Smooth muscle cell (in vitro differentiated cells): Measurements from ENCODE around the gene PPP2R2B. TPM values are rescaled to one million over a fixed set of nuclear protein-coding genes. Genes with fewer than 3 reads are reported as not detected.
"Not testable (repeated sequence)": the region's sequence is repeated elsewhere in the genome, so short reads cannot be mapped to it uniquely, and the experiment has no call there.

Source experiments
- DNase-seq: peaks from one replicate; lab custom pipeline; 2025; ENCODE audit not compliant: unreplicated experiment; lab: John Stamatoyannopoulos, UW
- H2AFZ ChIP-seq: fragments of 200-600 bp; sonication (generic); 2 replicates; pipeline ENCODE4 v1.6.0; 2016; ENCODE audit warnings: antibody characterized with exemption, low read depth, mild to moderate bottlenecking
- H3F3A ChIP-seq: fragments of 200-600 bp; sonication (generic); 2 replicates; pipeline ENCODE4 v1.6.0; 2017; ENCODE audit warnings: antibody characterized with exemption, low read depth
- H3K27ac ChIP-seq: fragments of 200-600 bp; sonication (generic); 2 replicates; pipeline ENCODE4 v1.5.1; 2016; ENCODE audit warnings: low read depth, mild to moderate bottlenecking
- H3K27me3 ChIP-seq: fragments of 200-600 bp; sonication (generic); 2 replicates; pipeline ENCODE4 v1.6.1; 2016; ENCODE audit warnings: low read depth, mild to moderate bottlenecking
- H3K36me3 ChIP-seq: fragments of 200-600 bp; sonication (generic); 2 replicates; pipeline ENCODE4 v1.5.1; 2016; ENCODE audit warnings: low read depth
- H3K4me1 ChIP-seq: fragments of 200-600 bp; sonication (generic); 2 replicates; pipeline ENCODE4 v1.5.1; 2016; ENCODE audit warnings: low read depth
- H3K4me2 ChIP-seq: fragments of 200-600 bp; sonication (generic); 2 replicates; pipeline ENCODE4 v1.6.0; 2016; ENCODE audit warnings: mild to moderate bottlenecking
- H3K4me3 ChIP-seq: fragments of 200-600 bp; sonication (generic); 2 replicates; pipeline ENCODE4 v1.5.1; 2016; ENCODE audit warnings: mild to moderate bottlenecking
- H3K79me2 ChIP-seq: fragments of 200-600 bp; sonication (generic); 2 replicates; pipeline ENCODE4 v1.6.0; 2016; ENCODE audit warnings: low read depth, mild to moderate bottlenecking
- H3K9ac ChIP-seq: fragments of 200-600 bp; sonication (generic); 2 replicates; pipeline ENCODE4 v1.6.0; 2016; ENCODE audit warnings: low read depth
- H3K9me3 ChIP-seq: fragments of 200-600 bp; sonication (generic); replicated peaks from 2 replicates; pipeline ENCODE4 v1.5.1; 2016; ENCODE audit warnings: low read depth
- H4K20me1 ChIP-seq: fragments of 200-600 bp; sonication (generic); 2 replicates; pipeline ENCODE4 v1.6.0; 2016; ENCODE audit warnings: low read depth
- CTCF ChIP-seq: fragments of 200-600 bp; sonication (generic); IDR thresholded peaks from 2 replicates; pipeline ENCODE4 v1.5.1; 2017; ENCODE audit warnings: borderline replicate concordance, mild to moderate bottlenecking, antibody characterized with exemption; ENCODE audit not compliant: insufficient read depth, poor library complexity, severe bottlenecking
- WGBS: methylation state at CpG from one replicate; pipeline ENCODE4 v1.1.7; 2016; ENCODE audit warnings: low lambda C conversion rate; 5-methylcytosine and 5-hydroxymethylcytosine counted together
- polyA plus RNA-seq: library from polyadenylated mRNA; unstranded; fragments of >200 nt; fragmentation: Nextera tagmentation; extraction: Ambion mirVana; gene quantifications from 2 replicates; pipeline ENCODE4 v1.2.1, GENCODE V29; 2016
- total RNA-seq: library from RNA; depleted of rRNA; stranded (reverse); fragments of >200 nt; gene quantifications from 2 replicates; pipeline ENCODE4 v1.2.3, GENCODE V29; 2014

PPP2R2B gene
- total and polyA plus RNA-seq, 2 experiments from 2014 or later, result 0.89 to 2.2 TPM

- WGBS, result 82% methylated on average over 5 of the region's 5 CpGs
- Histone ChIP-seq H3K4me3 (no peak overlapping the region), H2AFZ (no peak overlapping the region), H3F3A (no peaks in the 10 kb centered on the region), H3K4me1 (peaks cover 7% of the 10 kb centered on the region), H3K9ac (no peak overlapping the region), H3K79me2 (no peaks in the 10 kb centered on the region), H3K36me3 (no peaks in the 10 kb centered on the region), H3K4me2 (no peak overlapping the region), H4K20me1 (no peaks in the 10 kb centered on the region), H3K9me3 (peaks cover 4% of the 10 kb centered on the region), H3K27me3 (no peaks in the 10 kb centered on the region), H3K27ac (no peak overlapping the region)
- TF ChIP-seq CTCF, result no peak
- DNase-seq, result no peak
Measured at GRCh38 chr5:146620669-146621051, 257.9 kb downstream of the PPP2R2B start.

- no peak for TF ChIP-seq CTCF
- no peak for DNase-seq
- H3K27ac ChIP-seq, result no peak overlapping the region
- no peaks in the 10 kb centered on the region for H3F3A ChIP-seq
- WGBS, result 90% methylated on average over 10 of the region's 10 CpGs
- H3K4me2 ChIP-seq, result no peak overlapping the region
- H3K9ac ChIP-seq, result no peak overlapping the region
- no peaks in the 10 kb centered on the region for H3K36me3 ChIP-seq
- no peaks in the 10 kb centered on the region for H3K79me2 ChIP-seq
- H3K27me3 ChIP-seq, result no peaks in the 10 kb centered on the region
- peaks cover 4% of the 10 kb centered on the region for H3K9me3 ChIP-seq
- H3K4me1 ChIP-seq, result peaks cover 7% of the 10 kb centered on the region
- H4K20me1 ChIP-seq, result no peaks in the 10 kb centered on the region
- no peak overlapping the region for H3K4me3 ChIP-seq
- no peak overlapping the region for H2AFZ ChIP-seq
Measured at GRCh38 chr5:146620031-146620668, 258.4 kb downstream of the PPP2R2B start.

- Histone ChIP-seq H3K36me3 (no peaks in the 10 kb centered on the region), H3K4me2 (no peak overlapping the region), H3K27ac (no peak overlapping the region), H3K4me1 (peaks cover 7% of the 10 kb centered on the region), H3K9ac (no peak overlapping the region), H3F3A (no peaks in the 10 kb centered on the region), H3K79me2 (no peaks in the 10 kb centered on the region), H3K9me3 (peaks cover 4% of the 10 kb centered on the region), H2AFZ (no peak overlapping the region), H4K20me1 (no peaks in the 10 kb centered on the region), H3K4me3 (no peak overlapping the region), H3K27me3 (no peaks in the 10 kb centered on the region)
- TF ChIP-seq CTCF, result no peak
- DNase-seq, result no peak
- WGBS, result 93% methylated on average over 6 of the region's 6 CpGs
Measured at GRCh38 chr5:146618434-146618833, 260.1 kb downstream of the PPP2R2B start.

- H3K36me3 ChIP-seq, H3K4me2 ChIP-seq: not testable (repeated sequence)
- WGBS, result 29% methylated on average over 5 of the region's 17 CpGs
Measured at GRCh38 chr5:146609731-146610130, 268.8 kb downstream of the PPP2R2B start.

More at GRCh38 chr5:146609731-146610130, 268.8 kb downstream of the PPP2R2B start:
- DNase-seq, H4K20me1 ChIP-seq, H3F3A ChIP-seq, H2AFZ ChIP-seq, H3K4me3 ChIP-seq, H3K4me1 ChIP-seq, H3K27me3 ChIP-seq, H3K79me2 ChIP-seq, H3K27ac ChIP-seq, H3K9ac ChIP-seq, H3K9me3 ChIP-seq: not testable (repeated sequence)
